HS-27A (cell line): ENCODE results near the gene KCND3.

Source experiments
- DNase-seq: peaks from one replicate; pipeline ENCODE4 v3.0.0-alpha.2; 2012; ENCODE audit warnings: low read depth, missing footprints

The KCND3 gene

DNA sequence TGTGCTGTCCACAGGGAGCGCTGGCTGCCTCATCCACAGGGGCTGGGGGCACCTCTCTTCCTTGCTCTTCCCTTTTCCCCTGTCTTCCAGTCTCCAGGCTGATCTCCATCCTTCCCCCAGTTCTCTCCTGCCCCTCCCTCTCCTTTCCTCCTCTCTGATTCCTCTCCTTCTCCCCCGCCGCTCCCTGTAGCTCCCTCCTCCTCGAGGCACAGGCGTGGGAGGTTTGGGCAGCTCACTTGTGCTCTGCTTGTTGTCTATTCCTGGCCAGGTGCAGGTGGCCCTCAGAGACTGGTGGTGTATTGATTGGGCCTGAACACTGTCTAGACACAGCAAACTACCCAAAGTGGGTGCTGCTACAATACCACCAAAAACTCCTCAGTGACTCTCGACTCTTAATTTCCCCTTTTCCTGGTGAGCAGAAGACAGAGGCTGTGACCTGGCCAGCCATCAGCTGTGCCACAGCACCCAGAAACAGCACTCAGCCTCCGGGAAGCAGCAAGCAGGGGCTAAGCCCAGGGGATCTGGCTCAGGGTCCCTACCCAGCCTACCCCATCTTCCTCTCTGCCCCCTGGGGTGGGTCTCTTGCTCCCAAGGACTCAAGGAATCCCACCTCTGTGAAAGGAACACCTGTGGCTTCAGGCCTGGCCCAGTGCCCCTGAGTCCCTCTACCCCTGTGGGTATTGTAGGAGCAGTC, 140.5 kb downstream of the KCND3 start:
- DNase-seq, result no peak

DNA sequence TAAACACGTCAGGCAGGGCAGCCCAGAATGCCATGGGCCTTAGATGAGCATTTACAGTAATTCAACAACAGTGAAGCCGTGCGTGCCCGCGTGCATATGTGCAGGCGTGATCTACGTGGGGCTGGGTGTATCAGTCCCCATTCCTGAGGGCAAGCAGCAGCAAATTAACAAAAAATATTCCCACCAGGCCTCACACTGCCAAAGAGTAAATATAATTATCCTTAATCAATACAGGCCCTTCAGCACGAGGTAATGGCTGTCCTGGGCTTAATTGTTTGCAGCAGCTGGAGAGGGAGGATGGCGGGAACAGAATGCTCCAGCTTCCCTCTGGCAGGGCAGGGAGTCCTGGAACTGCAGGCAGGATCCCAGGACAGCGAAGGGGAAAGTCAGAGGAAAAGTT, 142.0 kb downstream of the KCND3 start:
- DNase-seq, result no peak

GRCh38 chr1:111846842-111847241, 142.6 kb downstream of the KCND3 start:
- no peak for DNase-seq

DNA sequence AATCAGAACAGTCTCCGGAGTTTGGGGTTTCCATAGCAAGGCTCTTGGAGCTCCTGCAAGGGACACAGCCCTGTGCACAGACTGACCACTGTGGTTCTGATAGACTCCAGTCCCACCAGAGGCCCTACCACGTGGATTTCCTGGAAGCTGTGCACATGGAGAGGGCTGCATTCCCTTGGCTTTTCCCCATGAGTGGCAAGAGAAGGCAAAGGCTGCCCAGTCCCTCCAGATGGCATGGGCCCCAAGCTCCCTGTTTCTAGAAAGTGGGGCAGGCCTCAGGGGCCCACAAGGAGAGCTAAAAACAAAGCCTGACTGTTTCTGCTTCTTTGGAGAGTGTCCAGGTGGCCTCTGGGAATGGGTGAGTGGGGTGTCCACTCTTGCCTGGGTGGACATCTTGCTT, 146.3 kb downstream of the KCND3 start:
- no peak for DNase-seq

- no peak for DNase-seq
These were observed 147.1 kb downstream of the KCND3 start for GRCh38 chr1:111842411-111842810.

DNA sequence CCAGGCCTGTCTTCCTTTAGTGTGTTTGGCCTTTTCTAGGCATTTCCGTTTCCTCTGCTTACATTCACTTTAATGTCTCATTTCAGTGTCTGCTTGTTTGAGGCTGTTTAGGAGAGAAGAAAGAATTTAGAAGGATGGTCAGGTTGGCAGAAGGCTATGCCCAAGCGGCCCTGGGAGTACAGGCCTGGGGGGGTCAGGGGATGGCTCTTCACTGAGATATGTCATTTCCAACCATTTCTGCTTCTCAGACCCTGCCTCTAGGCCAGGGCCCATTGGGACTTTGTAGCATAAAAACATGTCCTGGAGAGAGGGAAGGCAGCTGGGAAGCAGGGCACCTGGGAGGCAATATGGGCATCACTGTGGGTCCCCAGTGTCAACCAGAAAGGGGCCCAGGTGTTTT, 147.7 kb downstream of the KCND3 start:
- no peak for DNase-seq

DNA sequence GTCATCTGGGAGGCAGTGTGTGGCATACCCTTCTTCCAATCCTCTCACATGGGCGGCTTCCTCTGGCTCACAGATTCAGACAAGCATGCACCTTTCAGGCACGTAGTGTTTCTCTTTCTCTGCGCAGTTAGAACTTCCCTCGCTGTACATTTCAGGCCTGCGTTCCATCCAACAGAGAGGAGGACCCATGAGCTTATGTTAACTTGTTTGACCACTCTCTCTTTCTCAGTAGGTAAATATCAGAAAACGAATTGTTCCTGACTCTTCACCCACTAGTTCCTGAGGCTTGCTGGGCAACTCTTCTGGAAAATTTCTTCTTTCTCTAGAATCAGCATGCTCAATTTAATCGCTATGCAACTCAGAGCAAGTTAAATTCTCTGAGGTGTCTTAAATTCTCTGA, 148.3 kb downstream of the KCND3 start:
- no peak for DNase-seq

- DNase-seq, result no peak
These were observed 152.1 kb downstream of the KCND3 start for GRCh38 chr1:111837393-111837792.

GRCh38 chr1:111836111-111836510, 153.4 kb downstream of the KCND3 start:
- DNase-seq, result no peak

DNA sequence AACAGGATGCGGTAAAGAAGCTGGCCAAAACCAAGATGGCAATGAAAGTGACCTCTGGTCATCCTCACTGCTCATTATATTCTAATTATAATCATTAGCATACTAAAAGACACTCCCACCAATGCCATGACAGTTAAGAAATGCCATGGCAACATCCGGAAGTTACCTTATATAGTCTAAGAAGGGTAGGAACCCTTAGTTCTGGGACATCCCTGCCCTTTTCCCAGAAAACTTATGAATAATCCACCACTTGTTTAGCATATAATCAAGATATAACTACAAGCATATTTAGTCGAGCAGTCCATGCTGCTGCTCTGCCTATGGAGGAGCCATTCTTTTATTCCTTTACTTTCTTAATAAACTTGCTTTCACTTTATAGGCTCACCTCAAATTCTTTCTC, 154.0 kb downstream of the KCND3 start:
- no peak for DNase-seq

GRCh38 chr1:111834956-111835355, 154.5 kb downstream of the KCND3 start:
- DNase-seq, result no peak

DNA sequence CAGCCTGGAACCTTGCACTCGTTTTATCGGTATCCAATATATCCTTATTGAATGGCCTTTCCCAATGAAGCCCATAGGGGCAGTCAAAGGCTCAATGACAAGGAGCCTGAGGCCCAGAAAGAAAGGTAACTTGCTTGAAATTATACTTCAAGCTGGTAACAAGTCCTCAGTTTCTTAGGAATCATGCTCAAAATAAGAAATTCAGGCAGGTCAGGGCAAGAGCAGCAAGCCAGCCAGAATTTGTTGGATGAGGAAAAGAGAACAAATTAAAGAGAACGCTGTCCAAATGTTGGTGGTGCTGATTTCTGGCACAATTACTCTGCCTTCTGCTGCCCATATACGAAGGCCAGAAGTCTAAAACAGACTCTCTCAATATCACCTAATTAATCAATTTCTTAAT, 156.1 kb downstream of the KCND3 start:
- DNase-seq, result no peak

DNA sequence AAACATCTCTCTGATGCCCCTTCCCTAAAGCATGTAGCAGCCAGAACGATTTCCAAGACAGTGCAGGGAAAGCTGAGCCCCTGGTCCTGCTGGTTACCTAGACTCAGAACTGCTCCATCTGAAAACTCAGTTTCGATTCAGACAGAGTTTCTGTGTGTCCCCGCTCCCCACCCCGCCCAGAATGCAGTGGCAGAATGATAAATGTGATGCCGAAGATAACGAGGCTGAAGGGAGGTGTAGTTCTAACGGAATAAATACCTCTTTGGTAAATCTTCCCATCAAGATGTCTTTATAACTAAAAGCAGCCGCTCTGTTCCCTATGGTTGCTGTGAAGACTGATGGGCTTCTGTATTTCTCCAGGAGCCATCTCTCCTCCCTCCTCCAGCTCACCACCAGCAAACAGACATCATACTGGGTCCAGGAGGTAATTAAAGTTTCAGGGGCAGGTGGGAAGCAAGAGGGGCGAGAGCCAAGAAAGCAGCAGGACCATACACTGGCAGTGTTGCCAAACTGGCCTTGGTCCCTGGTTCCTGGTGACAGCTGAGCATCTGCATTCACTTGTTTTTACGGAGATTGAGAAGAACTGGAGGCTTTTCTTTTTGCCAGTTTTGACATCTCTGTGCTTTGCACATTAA, 156.8 kb downstream of the KCND3 start:
- DNase-seq, result no peak

- no peak for DNase-seq
These were observed 158.3 kb downstream of the KCND3 start for GRCh38 chr1:111831153-111831552.

GRCh38 chr1:111827946-111828345, 161.5 kb downstream of the KCND3 start:
- no peak for DNase-seq

DNA sequence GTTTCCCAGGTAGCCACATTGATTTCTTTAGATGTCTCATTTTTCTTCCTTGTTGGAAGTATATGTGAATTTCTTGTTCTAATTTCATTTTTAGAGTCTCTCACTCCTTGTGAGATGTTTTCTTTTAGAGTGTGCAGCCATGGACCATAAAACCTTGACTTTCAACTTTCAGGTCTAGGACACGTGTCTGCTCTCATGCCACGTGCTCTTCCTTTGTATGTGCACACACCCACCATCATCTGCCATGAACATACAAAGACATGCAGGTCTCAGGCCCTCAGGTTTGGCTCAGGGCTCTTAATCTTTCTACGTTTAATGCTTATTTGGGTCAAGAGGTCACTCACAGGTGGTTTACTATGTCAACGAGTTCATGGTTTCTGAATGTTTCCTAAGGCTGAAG, 163.2 kb downstream of the KCND3 start:
- DNase-seq, result no peak

DNA sequence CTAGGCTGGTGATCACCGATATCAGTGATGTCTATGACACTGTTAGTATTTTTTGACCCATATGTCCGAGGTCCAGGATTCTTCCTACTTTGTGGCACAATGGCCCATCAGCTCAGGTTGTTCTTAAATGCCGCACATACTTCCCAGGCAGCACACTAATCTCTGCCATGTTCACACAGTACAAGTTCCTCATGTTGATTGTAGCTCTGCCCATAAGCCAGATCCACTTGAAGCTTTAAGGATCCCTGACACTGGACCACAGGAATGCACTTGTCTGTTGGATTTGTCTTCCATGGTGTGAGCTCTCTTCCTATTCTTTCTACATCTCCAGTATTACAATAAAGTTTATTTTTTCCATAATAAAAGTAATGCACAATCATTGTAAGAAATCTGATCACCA, 164.3 kb downstream of the KCND3 start:
- no peak for DNase-seq

DNA sequence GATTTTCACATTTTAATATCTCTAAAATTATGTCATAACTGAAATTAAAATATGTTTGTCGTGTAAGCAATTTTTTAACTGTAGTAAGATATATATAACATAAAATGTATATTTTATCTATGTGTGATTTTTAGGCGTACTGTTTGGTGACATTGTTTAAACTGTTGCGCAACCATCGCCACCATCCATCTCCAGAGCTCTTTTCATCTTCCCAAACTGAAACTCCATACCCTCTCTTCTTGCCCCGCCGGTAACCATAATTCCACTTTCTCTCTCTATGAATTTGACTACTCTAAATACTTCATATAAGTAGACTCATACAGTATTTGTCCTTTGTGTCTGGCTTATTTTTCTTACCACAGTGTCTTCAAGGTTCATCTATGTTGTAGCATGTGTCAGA, 167.3 kb downstream of the KCND3 start:
- no peak for DNase-seq

DNA sequence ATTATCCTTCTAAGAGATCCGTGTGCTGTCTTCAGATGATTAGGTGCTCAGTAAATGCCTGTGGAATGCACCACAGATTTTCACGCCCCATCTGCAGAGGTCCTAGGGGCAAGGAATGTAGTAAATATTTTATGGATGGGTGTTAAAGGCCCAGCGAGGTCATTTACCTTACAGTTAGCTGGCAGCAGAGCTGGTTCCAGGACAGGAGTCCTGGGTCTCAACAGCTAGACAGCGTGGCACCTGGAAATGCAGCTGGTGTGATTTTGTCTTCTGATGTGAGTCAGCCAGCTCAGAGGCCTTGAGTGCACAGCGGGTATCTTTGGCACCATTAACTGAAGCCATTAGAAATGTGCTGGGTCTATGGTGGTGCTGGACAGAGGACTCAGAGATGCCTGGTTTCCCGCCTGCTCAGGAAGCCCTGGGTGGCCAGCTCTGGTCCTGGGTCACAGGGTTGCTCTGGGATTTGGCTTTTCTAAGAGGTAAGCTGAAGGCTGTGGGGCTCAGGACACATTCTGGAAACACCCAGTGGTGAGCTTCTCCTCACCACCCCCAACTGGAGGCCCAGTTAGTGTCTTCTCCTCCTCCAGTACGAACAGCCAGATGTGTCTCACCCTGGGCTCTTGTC, 168.2 kb downstream of the KCND3 start:
- no peak for DNase-seq

DNA sequence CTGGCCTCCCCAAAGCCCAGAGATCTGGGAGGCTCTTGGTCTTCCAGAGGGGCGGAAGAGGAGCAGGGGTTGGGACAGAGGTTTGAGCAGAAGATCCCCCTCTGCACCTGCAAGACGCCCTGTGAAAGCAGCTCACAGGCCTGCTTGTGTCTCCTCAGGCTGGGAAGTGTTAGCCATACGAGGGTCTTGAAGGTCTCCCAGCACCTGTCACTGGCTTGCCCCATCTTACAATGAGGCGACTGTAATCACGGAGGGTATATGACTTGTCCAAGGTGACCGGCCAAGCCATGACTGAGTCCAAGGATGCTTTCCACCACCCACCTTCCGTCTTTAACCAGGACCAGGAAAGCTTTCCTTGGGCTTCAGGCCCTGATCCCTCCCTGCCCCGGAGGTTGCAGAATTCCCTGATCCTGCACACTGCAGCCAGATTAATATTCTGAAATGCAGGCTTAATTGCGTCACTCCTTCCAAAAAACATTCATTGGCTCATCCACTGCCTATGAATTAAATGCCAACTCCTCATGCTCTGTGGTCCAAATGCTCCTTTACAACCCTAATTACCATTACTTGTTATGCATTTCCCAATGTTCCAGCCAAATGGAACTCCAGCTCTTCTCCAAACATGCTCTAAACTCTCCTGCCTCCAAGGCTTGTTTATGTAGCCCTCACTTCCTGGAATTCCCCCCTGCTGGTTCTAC, 169.8 kb downstream of the KCND3 start:
- no peak for DNase-seq

DNA sequence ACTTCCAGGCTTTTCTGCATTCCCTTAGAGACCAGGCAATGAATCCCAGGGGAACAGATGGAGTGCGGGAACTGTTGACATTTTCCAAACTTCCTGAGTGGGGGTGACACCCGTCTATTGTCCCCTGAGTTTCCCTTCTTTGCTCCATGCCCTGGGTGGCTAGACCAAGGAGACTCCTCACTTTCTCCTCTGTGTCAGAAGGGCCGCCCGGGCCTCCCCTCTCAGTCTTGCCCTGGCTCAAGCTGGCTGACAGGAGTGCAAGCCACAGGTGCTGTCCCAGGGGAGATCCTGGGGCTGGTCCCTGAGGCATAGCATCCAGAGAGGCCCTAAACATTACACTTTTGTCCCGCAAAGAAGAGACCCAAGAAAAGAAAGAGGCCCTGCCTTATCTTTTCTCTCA, 170.9 kb downstream of the KCND3 start:
- no peak for DNase-seq

DNA sequence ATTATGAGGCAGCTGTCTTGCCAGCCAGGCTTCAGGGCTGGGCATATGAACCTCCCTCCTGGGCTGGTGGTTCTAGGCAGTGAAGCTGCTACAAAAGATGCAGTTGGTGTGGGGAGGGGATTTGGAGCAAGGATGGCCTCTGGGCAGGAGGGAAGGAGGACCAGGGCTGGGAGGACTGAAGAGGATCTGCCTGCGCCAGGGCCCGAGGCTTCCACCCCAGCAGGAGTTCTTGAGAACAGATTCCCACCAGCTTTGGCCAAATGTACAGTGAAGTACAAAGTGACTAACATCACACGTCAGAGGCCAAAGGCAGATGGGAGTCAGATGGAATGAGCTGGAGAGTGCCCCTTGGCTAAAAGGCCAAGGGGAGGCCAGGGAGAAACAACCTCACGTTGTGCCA, 171.4 kb downstream of the KCND3 start:
- DNase-seq, result no peak

- DNase-seq, result no peak
These were observed 174.8 kb downstream of the KCND3 start for GRCh38 chr1:111814642-111815041.
